Osteoblast (primary cell): ENCODE measurements around the gene MYBPC3. TPM values are rescaled to one million over a fixed set of nuclear protein-coding genes. Genes with fewer than 3 reads are reported as not detected.
A peak's percentile ranks its signal among the peaks of the same experiment; 100 is the strongest.
"Not testable (repeated sequence)": the region's sequence is repeated elsewhere in the genome, so short reads cannot be mapped to it uniquely, and the experiment has no call there.

Source experiments
- DNase-seq: peaks from one replicate; pipeline ENCODE4 v3.0.0; 2011; ENCODE audit warnings: low spot score, mixed read lengths; ENCODE audit not compliant: insufficient read length; ENCODE audit errors: missing footprints
- H2AFZ ChIP-seq: 2 replicates; pipeline ENCODE4 v1.6.0; 2011; ENCODE audit warnings: mild to moderate bottlenecking, low read length
- H3K27ac ChIP-seq: 2 replicates; pipeline ENCODE4 v1.5.1; 2011; ENCODE audit warnings: mild to moderate bottlenecking, low read depth, low read length, moderate library complexity
- H3K27me3 ChIP-seq: 2 replicates; pipeline ENCODE4 v1.6.0; 2012; ENCODE audit warnings: mild to moderate bottlenecking, control low read depth, inconsistent platforms, low read length, moderate library complexity; ENCODE audit not compliant: insufficient read depth
- H3K36me3 ChIP-seq: 2 replicates; pipeline ENCODE4 v1.5.1; 2011; ENCODE audit warnings: mild to moderate bottlenecking, low read length, control low read depth, moderate library complexity; ENCODE audit not compliant: insufficient read depth
- H3K4me1 ChIP-seq: 2 replicates; pipeline ENCODE4 v1.5.1; 2011; ENCODE audit warnings: mild to moderate bottlenecking, low read length, control low read depth, moderate library complexity; ENCODE audit not compliant: insufficient read depth
- H3K4me2 ChIP-seq: 2 replicates; pipeline ENCODE4 v1.6.0; 2011; ENCODE audit warnings: mild to moderate bottlenecking, low read length; ENCODE audit not compliant: insufficient read depth
- H3K4me3 ChIP-seq: fragments of 200-600 bp; sonication (generic); 3 replicates; pipeline ENCODE4 v1.5.1; 2012; ENCODE audit warnings: mild to moderate bottlenecking, low read length, inconsistent platforms; ENCODE audit not compliant: insufficient read depth
- H3K79me2 ChIP-seq: 2 replicates; pipeline ENCODE4 v1.6.0; 2012; ENCODE audit warnings: mild to moderate bottlenecking, low read length, control low read depth, inconsistent platforms; ENCODE audit not compliant: insufficient read depth
- H3K9me3 ChIP-seq: 2 replicates; pipeline ENCODE4 v1.5.1; 2011; ENCODE audit warnings: low read depth, low read length, control low read depth
- H4K20me1 ChIP-seq: 2 replicates; pipeline ENCODE4 v1.6.0; 2012; ENCODE audit warnings: mild to moderate bottlenecking, low read length, control low read depth; ENCODE audit not compliant: insufficient read depth
- CTCF ChIP-seq: IDR thresholded peaks from 2 replicates; pipeline ENCODE4 v1.5.1; 2011; ENCODE audit warnings: mild to moderate bottlenecking, low read depth, low read length, moderate library complexity; ENCODE audit errors: extremely low read depth
- total RNA-seq: library from RNA; depleted of rRNA; stranded (reverse); fragments of >200 nt; gene quantifications from 2 replicates; pipeline ENCODE4 v1.2.3, GENCODE V29; 2012

MYBPC3 gene
- total RNA-seq, 1 donor, result not detected

GRCh38 chr11:47338396-47339241 lies 13.9 kb downstream of the MYBPC3 start:
- Histone ChIP-seq H3K4me2 (no peak overlapping the region), H2AFZ (no peak overlapping the region), H3K27ac (no peak overlapping the region), H3K4me1 (no peaks in the 10 kb centered on the region), H3K79me2 (no peaks in the 10 kb centered on the region), H3K9me3 (no peaks in the 10 kb centered on the region), H3K4me3 (no peak overlapping the region), H3K36me3 (no peaks in the 10 kb centered on the region), H3K27me3 (no peaks in the 10 kb centered on the region), H4K20me1 (no peaks in the 10 kb centered on the region)
- DNase-seq, result peak; percentile 66
- TF ChIP-seq CTCF, result no peak

- Histone ChIP-seq H3K4me2 (no peak overlapping the region), H3K27me3 (no peaks in the 10 kb centered on the region), H3K79me2 (no peaks in the 10 kb centered on the region), H3K4me3 (no peak overlapping the region), H3K27ac (no peak overlapping the region), H4K20me1 (no peaks in the 10 kb centered on the region), H2AFZ (no peak overlapping the region), H3K4me1 (no peaks in the 10 kb centered on the region), H3K36me3 (no peaks in the 10 kb centered on the region), H3K9me3 (no peaks in the 10 kb centered on the region)
- no peak for TF ChIP-seq CTCF
- peak; percentile 79 for DNase-seq
Observed at GRCh38 chr11:47337229-47337924, 15.1 kb downstream of the MYBPC3 start.

- H3K36me3 ChIP-seq, result no peaks in the 10 kb centered on the region
- H3K4me2 ChIP-seq, result no peak overlapping the region
- H3K9me3 ChIP-seq, result no peaks in the 10 kb centered on the region
- TF ChIP-seq CTCF, result no peak
- H3K4me1 ChIP-seq, result no peaks in the 10 kb centered on the region
- H3K27ac ChIP-seq, result no peak overlapping the region
- no peak overlapping the region for H3K4me3 ChIP-seq
- DNase-seq, result peak; percentile 52
- H2AFZ ChIP-seq, result no peak overlapping the region
- no peaks in the 10 kb centered on the region for H3K27me3 ChIP-seq
- no peaks in the 10 kb centered on the region for H3K79me2 ChIP-seq
- H4K20me1 ChIP-seq, result no peaks in the 10 kb centered on the region
Observed at GRCh38 chr11:47336595-47336994, 15.9 kb downstream of the MYBPC3 start.

- Histone ChIP-seq H3K9me3 (no peaks in the 10 kb centered on the region), H3K4me2 (no peak overlapping the region)
- no peak for TF ChIP-seq CTCF
Observed at GRCh38 chr11:47335733-47336132, 16.8 kb downstream of the MYBPC3 start.

GRCh38 chr11:47334699-47335411 lies 17.6 kb downstream of the MYBPC3 start:
- H3K4me2 ChIP-seq, H4K20me1 ChIP-seq, H3K9me3 ChIP-seq, H3K27ac ChIP-seq, H3K27me3 ChIP-seq, H3K4me1 ChIP-seq, H3K36me3 ChIP-seq, H3K79me2 ChIP-seq, H3K4me3 ChIP-seq, H2AFZ ChIP-seq: not testable (repeated sequence)
- DNase-seq, result peak; percentile 59

More at GRCh38 chr11:47335733-47336132, 16.8 kb downstream of the MYBPC3 start:
- H3K79me2 ChIP-seq, result no peaks in the 10 kb centered on the region
- H3K27ac ChIP-seq, result no peak overlapping the region
- H3K36me3 ChIP-seq, result no peaks in the 10 kb centered on the region
- H2AFZ ChIP-seq, result no peak overlapping the region
- H3K4me3 ChIP-seq, result no peak overlapping the region
- H3K4me1 ChIP-seq, result no peaks in the 10 kb centered on the region
- no peaks in the 10 kb centered on the region for H3K27me3 ChIP-seq
- H4K20me1 ChIP-seq, result no peaks in the 10 kb centered on the region
- peak; percentile 19 for DNase-seq
